Erythroblast (primary cell): ENCODE data around the gene UBE4B.

Experiments
- GATA1 ChIP-seq: IDR thresholded peaks from 2 replicates; pipeline ENCODE4 v1.6.1; 2011; ENCODE audit warnings: low read depth, mild to moderate bottlenecking, control low read depth, low read length, moderate library complexity
- POLR2A ChIP-seq: IDR thresholded peaks from 2 replicates; pipeline ENCODE4 v1.6.1; 2011; ENCODE audit warnings: mild to moderate bottlenecking, low read length

DNA sequence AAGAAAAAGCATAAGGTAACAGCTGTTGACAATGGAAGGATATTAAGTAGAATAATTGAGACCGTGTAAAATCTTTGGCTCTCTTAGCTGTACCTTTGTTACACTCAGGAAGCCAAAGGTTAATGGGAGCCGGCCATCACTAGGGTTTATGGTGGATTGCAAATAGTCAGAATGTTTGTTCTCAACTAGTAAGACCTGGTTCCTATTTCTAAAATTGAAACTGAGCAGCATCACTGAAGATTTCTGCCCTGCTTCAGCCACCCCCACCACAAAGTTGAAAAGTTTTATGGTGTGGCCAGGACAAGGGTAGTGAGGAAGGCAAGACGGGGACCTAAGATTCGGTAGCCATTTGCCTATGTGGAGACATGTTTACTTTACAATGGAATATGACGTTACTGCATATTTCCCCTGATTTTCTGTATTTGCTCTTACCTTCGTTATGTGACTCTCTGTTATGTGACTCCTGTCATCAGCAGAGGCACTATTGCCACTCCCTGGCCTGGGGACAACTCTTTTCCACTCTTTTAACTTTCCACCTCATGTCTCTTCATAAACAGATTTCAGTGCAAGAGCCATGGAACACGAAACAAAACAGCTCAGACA lies 136.3 kb downstream of the UBE4B start:
- TF ChIP-seq POLR2A (no peak), GATA1 (no peak)
